Measurements from ENCODE around the gene TMPRSS2.

The TMPRSS2 gene

DNA sequence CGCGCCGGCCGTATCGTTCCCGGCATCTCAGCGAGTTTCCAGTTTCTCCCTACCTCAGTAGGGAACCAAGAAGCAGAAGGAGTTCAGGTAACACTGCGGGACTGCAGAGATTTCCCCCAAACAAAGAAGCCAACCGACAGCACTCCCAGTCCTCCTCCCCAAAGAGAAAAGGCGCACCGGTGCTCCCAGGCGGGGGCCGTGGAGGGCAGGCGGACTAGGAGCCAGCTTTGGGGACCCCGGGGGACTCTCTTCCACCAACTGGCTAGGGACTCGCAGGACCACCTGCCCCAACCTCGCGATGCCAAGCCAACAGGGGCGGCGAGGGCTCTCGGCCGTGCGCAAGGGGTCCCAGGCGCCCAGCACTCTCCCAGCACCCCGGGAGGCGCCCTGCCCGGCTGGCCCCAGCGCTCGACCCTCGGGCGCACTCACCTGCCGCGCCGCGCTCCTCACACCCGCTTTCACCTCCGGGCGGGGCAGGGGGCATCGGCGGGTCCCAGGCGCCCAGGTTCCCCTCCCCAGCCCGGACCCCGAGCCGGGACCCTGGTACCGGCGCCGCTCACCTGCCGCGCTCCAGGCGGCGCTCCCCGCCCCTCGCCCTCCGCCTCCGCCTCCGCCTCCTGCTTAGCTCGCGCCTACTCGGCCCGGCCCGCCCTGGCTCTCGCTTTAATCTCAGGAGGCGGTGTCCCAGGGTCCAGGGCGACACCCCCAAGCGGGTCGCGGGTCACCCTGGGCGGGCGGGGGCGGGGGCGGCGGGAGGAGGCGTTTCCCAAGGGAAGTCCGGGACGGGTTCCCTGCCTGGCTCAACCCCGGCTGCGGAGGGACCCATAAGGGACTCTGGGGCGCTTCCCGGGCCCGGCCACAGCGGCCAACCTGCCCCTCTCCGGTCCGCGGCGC is at the start of gene TMPRSS2:
TSS of gene TMPRSS2 (minus strand) at position 638 of the 894 bp plus-strand sequence. CDS start 10,025 bp downstream, outside the sequence.
- no peak for DNase-seq (ENCODE audit: low read depth)

DNA sequence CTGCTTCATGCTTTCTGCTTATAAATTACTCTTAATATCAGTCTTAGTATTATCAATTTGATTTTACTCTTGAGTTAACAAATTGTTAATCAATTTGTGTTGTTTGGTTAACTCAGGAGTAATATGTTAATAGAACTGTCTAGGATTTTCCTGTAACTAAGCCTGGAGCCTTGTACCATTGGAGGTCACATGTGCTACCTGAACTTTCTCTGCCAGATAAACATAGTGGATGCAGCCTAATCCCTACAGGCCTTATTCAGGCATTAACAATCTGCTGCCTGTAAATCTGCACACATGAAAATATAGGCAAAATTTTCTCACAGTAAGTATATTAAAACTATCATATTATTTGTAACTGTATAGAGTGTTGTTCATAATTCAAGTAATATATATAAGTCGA is 47.1 kb upstream of the TMPRSS2 start:
- DNase-seq (ENCODE audit: low read depth), result no peak

DNA sequence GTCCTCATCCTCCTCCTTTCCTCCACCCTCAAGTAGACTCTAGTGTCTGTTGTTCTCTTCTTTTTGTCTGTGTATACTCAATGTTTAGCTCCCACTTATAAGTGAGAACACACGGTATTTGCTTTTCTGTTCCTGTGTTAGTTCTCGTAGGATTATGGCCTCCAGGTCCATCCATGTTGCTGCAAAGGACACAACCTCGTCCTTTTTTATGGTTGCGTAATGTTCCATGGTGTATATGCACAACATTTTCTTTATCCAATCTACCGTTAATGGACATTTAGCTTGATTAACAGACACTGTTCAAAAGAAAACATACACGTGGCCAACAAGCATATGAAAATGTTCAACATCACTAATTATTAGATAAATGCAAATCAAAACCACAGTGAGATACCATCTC is 44.3 kb upstream of the TMPRSS2 start:
- DNase-seq (ENCODE audit: low read depth), result no peak

GRCh38 chr21:41548781-41549180 is 40.8 kb upstream of the TMPRSS2 start:
- no peak for DNase-seq (ENCODE audit: low read depth)

DNA sequence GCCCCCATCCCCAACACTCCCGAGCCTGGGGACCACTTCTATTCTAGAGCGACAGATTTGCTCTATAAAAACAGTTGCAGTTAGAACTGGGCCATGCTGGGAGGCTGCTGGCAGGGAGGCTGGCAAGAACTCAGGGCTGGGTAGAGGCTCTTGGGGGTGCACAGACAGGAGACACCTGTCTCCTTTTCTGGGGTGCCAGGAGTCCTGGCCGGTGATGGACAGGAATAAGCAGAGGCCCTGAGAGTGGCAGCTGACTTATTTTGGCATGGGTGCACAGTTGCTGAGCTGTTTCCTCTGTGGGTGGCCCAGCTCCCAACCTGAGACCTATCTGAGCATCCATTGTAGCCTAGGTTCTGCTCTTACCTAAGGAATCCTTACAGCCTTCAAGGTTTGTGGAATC is 39.2 kb upstream of the TMPRSS2 start:
- no peak for DNase-seq (ENCODE audit: low read depth)

DNA sequence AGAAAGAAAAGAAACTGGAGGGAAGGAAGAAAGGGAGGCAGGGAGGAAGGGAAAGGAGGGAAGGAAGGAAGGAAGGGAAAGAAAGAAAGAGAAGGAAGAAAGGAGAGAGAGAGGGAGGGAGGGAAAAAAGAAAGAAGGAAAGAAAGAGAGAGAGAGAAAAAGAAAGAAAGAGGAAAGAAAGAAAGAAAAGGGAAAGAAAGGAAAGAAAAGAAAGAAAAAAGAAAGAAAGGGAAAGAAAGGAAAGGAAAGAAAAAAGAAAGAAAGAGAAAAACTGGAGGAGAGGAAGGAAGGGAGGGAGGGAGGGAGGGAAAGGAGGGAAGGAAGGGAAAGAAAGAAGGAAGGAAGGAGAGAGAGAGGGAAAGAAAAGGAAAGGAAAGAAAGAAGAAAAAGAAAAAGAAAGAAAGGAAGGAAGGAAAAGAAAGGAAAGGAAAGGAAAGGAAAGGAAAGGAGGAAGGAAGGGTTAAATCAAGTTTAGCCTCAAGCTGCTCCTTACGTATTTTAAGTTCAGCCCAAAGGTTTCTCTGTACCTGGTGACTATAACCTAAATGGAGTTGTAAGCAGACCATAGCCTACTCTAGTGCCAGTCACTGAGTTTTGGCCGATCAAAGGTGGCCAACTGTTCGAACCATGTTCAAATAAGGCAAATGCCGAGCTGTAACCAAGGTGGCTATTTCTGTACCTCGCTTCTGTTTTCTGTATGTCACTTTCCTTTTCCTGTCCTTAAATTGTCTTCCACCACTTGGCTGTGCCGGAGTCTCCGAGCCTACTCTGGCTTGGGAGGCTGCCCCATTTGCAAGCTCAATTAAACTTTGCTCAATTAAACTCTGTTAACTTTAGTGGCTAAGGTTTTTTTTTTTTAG is 37.8 kb upstream of the TMPRSS2 start:
- DNase-seq (ENCODE audit: low read depth), result no peak

- no peak for DNase-seq (ENCODE audit: low read depth)
These were observed 34.8 kb upstream of the TMPRSS2 start for GRCh38 chr21:41542727-41543126.

- no peak for DNase-seq (ENCODE audit: low read depth)
These were observed 29.4 kb upstream of the TMPRSS2 start for GRCh38 chr21:41537356-41537755.

- DNase-seq (ENCODE audit: low read depth), result no peak
These were observed 28.8 kb upstream of the TMPRSS2 start for GRCh38 chr21:41536827-41537103.

- DNase-seq (ENCODE audit: low read depth), result no peak
These were observed 28.3 kb upstream of the TMPRSS2 start for GRCh38 chr21:41536076-41536826.

GRCh38 chr21:41530366-41530765 is 22.4 kb upstream of the TMPRSS2 start:
- no peak for DNase-seq (ENCODE audit: low read depth)

- DNase-seq (ENCODE audit: low read depth), result no peak
These were observed 21.8 kb upstream of the TMPRSS2 start for GRCh38 chr21:41529769-41530168.

DNA sequence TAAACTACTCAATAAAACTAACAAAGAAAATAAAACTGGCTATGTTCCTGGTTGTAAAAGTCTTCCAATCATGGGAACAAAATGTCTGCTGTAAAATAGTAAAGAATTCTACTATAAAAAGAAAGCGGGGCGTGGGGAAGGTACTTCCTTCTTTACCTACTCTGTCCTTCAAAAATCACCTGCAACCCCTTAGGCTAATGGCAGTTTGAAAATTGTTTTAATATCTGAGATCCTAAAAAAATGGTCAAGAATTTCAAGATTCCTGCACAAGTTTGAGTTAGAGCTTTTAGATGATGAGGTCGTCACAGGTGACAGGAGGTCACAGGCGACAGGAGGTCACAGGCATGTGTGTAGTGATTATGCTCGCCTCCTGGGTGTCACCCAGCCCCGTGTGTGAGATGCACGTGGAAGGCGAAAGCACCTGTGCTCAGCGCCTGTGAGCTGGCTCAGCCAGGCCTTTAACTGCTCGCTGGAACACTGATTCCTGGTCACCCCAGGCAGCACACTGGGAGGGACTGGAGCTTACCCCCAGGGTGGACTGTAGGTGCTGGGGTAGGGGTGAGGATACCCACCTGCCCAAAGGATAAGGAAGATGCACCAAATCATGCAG is 18.6 kb upstream of the TMPRSS2 start:
- no peak for DNase-seq (ENCODE audit: low read depth)

DNA sequence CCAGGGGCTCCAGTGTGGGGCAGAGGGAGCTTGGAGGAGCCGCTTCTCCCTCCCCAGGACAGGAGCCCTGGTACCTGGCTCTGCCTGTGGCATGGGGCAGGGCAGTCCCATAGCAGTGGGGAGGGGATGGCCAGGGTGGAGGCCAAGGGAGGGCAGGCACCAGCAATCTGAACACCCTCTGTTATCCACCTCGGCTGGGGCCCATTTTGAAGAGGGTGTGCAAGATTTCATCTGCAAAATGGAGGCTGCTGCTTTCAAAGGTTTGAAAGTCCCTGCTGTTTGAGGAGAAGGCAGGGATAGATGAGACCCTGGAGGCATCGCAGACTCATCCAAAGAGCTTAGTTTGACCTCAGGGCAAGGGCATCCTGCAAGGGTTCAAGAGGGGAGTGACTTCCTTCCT is 15.2 kb upstream of the TMPRSS2 start:
- no peak for DNase-seq (ENCODE audit: low read depth)

GRCh38 chr21:41521489-41522027 is 13.6 kb upstream of the TMPRSS2 start:
- DNase-seq (ENCODE audit: low read depth), result no peak

- DNase-seq (ENCODE audit: low read depth), result no peak
These were observed 12.8 kb upstream of the TMPRSS2 start for GRCh38 chr21:41520560-41521442.

DNA sequence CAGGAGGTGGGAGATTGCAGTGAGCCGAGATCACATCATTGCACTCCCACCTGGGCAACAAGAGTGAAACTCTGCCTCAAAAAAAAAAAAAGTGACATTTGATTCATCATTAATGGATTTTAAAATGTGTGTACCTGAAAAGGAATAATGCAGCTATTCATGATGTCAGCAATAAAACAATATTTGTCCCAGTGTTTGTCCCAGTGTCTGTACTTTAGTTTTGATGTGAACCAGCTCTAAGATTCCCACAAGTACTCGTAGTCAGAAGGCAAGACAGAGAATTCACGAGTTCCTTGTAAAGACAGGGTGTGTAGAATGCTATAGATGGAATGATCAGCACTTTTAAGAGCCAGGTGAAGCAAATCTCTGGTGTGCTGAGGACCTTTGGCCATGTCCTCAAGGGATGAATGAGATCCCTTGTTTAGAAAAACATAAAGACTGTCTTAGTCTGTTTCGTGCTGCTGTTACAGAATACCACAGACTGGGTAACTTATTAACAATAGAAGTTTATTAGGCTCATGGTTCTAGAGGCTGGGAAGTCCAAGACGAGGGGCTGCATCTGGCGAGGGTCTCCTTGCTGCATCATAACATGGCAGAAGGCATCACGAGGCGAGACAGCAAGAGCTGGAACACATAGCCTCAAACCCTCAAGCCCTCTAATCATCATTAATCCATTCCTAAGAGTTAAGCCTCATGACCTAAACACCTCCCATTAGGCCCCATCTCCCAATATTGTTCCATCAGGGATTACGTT is 12.0 kb upstream of the TMPRSS2 start:
- no peak for DNase-seq (ENCODE audit: low read depth)

- DNase-seq (ENCODE audit: low read depth), result no peak
These were observed 10.8 kb upstream of the TMPRSS2 start for GRCh38 chr21:41518757-41519156.

DNA sequence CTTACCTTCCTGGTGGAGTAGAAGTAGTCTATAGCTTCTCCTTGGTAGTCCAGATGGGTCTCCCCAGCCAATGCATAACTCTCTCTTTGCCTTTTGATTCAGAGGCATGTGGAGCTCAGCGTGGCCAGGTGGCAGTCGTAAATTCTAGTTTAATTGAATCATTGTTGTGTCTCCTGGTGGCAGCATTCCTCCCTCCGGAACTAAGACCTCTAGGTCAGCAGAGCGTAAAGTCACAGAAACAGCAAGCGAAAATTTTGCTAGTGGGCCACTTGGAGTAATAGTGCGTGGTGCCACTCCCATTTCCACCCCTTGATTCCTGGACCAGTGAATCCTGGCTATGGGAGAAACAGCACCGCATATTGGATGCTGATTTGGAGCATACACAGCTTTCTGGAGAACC is 3.9 kb upstream of the TMPRSS2 start:
- DNase-seq (ENCODE audit: low read depth), result no peak

DNA sequence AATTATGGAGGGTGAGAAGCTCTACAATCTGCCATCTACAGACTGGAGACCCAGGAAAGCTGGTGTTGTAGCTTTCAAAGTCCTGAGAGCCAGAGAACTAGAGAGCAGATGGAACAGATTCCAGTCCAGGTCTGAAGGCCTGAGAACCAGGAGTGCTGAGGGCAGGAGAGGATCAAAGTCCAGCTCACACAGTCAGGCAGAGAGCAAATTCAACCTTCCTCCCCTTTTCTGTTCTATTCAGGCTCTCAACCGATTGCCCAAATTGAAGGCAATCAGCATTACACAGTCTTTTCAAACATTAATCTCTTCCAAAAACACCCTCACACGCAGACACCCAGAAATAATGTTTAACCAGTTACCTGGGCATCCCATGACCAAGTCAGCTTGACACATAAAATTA is 2.5 kb upstream of the TMPRSS2 start:
- no peak for DNase-seq (ENCODE audit: low read depth)

Measured in stimulated activated CD4-positive, alpha-beta T cell treated with anti-CD3 and anti-CD28 coated beads, Interleukin-2, amount 100 ng/mL, for 4 hours (primary cell).